ENCODE measurements around the gene C19orf12. TPM values are rescaled to one million over a fixed set of nuclear protein-coding genes. Genes with fewer than 3 reads are reported as not detected.
A peak's percentile ranks its signal among the peaks of the same experiment; 100 is the strongest.

Gene C19orf12
- total RNA-seq, 1 experiment from 2014 or later = 17.5 TPM

- H3K27me3 Mint-ChIP-seq (ENCODE audit: low read depth) = peaks cover 1% of the 10 kb centered on the region; the same call in 1 of the 2 replicates
- Histone ChIP-seq H4K91ac (ENCODE audit: insufficient read length, low read depth, low read length) (no peak overlapping the region), H2BK15ac (ENCODE audit: low read depth, low read length) (no peak overlapping the region), H3K4me2 (ENCODE audit: insufficient read depth, insufficient read length, low read length) (no peak overlapping the region), H2AK5ac (ENCODE audit: insufficient read length, low read length) (no peak overlapping the region), H2BK20ac (ENCODE audit: low read depth, low read length, poor library complexity, severe bottlenecking) (no peak overlapping the region), H4K8ac (replicated peaks; ENCODE audit: insufficient read length, low read depth, low read length) (no peak overlapping the region), H4K20me1 (ENCODE audit: control insufficient read depth, insufficient read depth, insufficient read length) (no peaks in the 10 kb centered on the region), H3K14ac (ENCODE audit: insufficient read depth, low read length) (no peak overlapping the region), H2BK12ac (ENCODE audit: insufficient read length, low read depth, low read length) (no peak overlapping the region), H3K4ac (ENCODE audit: low read depth, low read length) (no peak overlapping the region), H3K4me1 (ENCODE audit: insufficient read depth, low read length) (peaks cover 2% of the 10 kb centered on the region; the same call in 1 of the 2 replicates), H3K56ac (ENCODE audit: insufficient read length, low read depth, low read length) (no peak overlapping the region), H4K5ac (ENCODE audit: insufficient read length, low read depth, low read length) (no peak overlapping the region), H2AFZ (ENCODE audit: low read length) (no peak overlapping the region), H3K9me3 (ENCODE audit: control insufficient read depth, low read depth, low read length) (no peaks in the 10 kb centered on the region), H3T11ph (ENCODE audit: low read length) (no peak overlapping the region), H3K27me3 (ENCODE audit: insufficient read depth, low read length) (no peaks in the 10 kb centered on the region), H3K79me1 (ENCODE audit: insufficient read depth, low read depth, low read length, poor library complexity, severe bottlenecking) (no peaks in the 10 kb centered on the region), H2BK120ac (ENCODE audit: low read depth, low read length, poor library complexity, severe bottlenecking) (no peak overlapping the region), H3K18ac (ENCODE audit: insufficient read length, low read depth, low read length) (no peak overlapping the region), H3K9ac (ENCODE audit: extremely low read depth, insufficient read length, low read length) (no peak overlapping the region), H3K23me2 (ENCODE audit: insufficient read length, low read depth, low read length, poor library complexity, severe bottlenecking) (no peaks in the 10 kb centered on the region), H3K23ac (ENCODE audit: insufficient read length, low read depth, low read length) (no peak overlapping the region), H3K79me2 (ENCODE audit: insufficient read depth, low read length) (no peaks in the 10 kb centered on the region), H2BK5ac (ENCODE audit: insufficient read length, low read length) (no peak overlapping the region), H3K27ac (ENCODE audit: insufficient read length, low read depth, low read length) (no peak overlapping the region)
- no CpG with 5 or more reads among the region's 17 CpGs for WGBS (ENCODE audit: extremely low coverage, insufficient read length, low lambda C conversion rate)
- TF ChIP-seq, protein P1, sequence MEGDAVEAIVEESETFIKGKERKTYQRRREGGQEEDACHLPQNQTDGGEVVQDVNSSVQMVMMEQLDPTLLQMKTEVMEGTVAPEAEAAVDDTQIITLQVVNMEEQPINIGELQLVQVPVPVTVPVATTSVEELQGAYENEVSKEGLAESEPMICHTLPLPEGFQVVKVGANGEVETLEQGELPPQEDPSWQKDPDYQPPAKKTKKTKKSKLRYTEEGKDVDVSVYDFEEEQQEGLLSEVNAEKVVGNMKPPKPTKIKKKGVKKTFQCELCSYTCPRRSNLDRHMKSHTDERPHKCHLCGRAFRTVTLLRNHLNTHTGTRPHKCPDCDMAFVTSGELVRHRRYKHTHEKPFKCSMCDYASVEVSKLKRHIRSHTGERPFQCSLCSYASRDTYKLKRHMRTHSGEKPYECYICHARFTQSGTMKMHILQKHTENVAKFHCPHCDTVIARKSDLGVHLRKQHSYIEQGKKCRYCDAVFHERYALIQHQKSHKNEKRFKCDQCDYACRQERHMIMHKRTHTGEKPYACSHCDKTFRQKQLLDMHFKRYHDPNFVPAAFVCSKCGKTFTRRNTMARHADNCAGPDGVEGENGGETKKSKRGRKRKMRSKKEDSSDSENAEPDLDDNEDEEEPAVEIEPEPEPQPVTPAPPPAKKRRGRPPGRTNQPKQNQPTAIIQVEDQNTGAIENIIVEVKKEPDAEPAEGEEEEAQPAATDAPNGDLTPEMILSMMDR (conservative IDR thresholded peaks at IDR 0.05) = no peak
- peak overlapping the region in 1 of 3 experiments; percentile 72; a peak in 2 of 7 replicates for H3K27ac Mint-ChIP-seq
- peaks cover 3 to 18% of the 10 kb centered on the region in 2 experiments; a peak in 4 of 5 replicates for H3K9me3 Mint-ChIP-seq
- peaks cover 15 to 19% of the 10 kb centered on the region in 2 experiments for H3K4me1 Mint-ChIP-seq
- H3K4me3 Mint-ChIP-seq = no peak overlapping the region
- H3K36me3 Mint-ChIP-seq (ENCODE audit: insufficient read depth in 1 of 3, low read depth in 3 of 3) = peaks cover 0 to 4% (median 4%) of the 10 kb centered on the region in 3 experiments; a peak in 3 of 7 replicates
- no peak for DNase-seq
Measured at GRCh38 chr19:29687244-29687896, 27.7 kb downstream of the C19orf12 start.
